K562 (cell line): Measurements from ENCODE around the gene CHI3L1. TPM values are rescaled to one million over a fixed set of nuclear protein-coding genes. Genes with fewer than 3 reads are reported as not detected.

Source experiments
- CBFA2T2 ChIP-seq: fragments of 450-650 bp; conservative IDR thresholded peaks from 2 replicates; pipeline ENCODE4 v1.6.1; 2017; ENCODE audit warnings: mild to moderate bottlenecking
- CBFA2T3 ChIP-seq: fragments of 450-650 bp; IDR thresholded peaks from 2 replicates; pipeline ENCODE4 v1.6.1; 2017
- EGR1 ChIP-seq: fragments of 450-650 bp; conservative IDR thresholded peaks from 2 replicates; pipeline ENCODE4 v1.6.1; 2017; ENCODE audit warnings: mild to moderate bottlenecking
- ELF2 ChIP-seq: fragments of 250-450 bp; sonication (Bioruptor Pico); IDR thresholded peaks from 2 replicates; pipeline ENCODE4 v1.5.0; 2021; ENCODE audit warnings: mild to moderate bottlenecking
- EZH2 ChIP-seq: IDR thresholded peaks from 2 replicates; pipeline ENCODE4 v1.6.1; 2012; ENCODE audit warnings: low read depth, mild to moderate bottlenecking, inconsistent platforms, low read length, borderline replicate concordance
- NFIC ChIP-seq: fragments of 450-650 bp; IDR thresholded peaks from 2 replicates; pipeline ENCODE4 v1.6.1; 2017; ENCODE audit warnings: mild to moderate bottlenecking, inconsistent platforms
- NR4A1 ChIP-seq, 2 experiments: fragments of 250-450 bp in 1 of 2; fragments of 450-650 bp in 1 of 2; sonication (Bioruptor Pico) in 1 of 2; IDR thresholded peaks; 2 replicates each; pipeline versions ENCODE4 v1.4.0 to v1.6.1; 2016 to 2020; ENCODE audit warnings: mild to moderate bottlenecking in 2 of 2, missing compliant biosample characterization in 1 of 2, missing genetic modification characterization in 1 of 2, moderate library complexity in 1 of 2
- ZNF384 ChIP-seq: IDR thresholded peaks from 2 replicates; pipeline ENCODE4 v1.6.1; 2012; ENCODE audit warnings: low read depth, low read length, improper control_type of control experiment
- ZNF780A ChIP-seq: fragments of 250-450 bp; sonication (Bioruptor Pico); IDR thresholded peaks from 2 replicates; pipeline ENCODE4 v1.5.0; 2021; ENCODE audit warnings: mild to moderate bottlenecking
- ZZZ3 ChIP-seq: fragments of 450-650 bp; IDR thresholded peaks from 2 replicates; pipeline ENCODE4 v1.6.1; 2016; ENCODE audit warnings: antibody characterized with exemption, mild to moderate bottlenecking, moderate library complexity
- polyA plus RNA-seq, 8 experiments: library from polyadenylated mRNA; depleted of rRNA in 4 of 8; stranded (reverse) in 5 of 8; unstranded in 3 of 8; fragments of >200 nt; fragmentation: Nextera tagmentation in 2 of 8; fragmentation: Illumina TruSeq in 1 of 8; extraction: Ambion mirVana in 2 of 8; extraction: Trizol in 1 of 8; gene quantifications; 2 replicates each; pipeline versions ENCODE4 v1.2.1 to v1.2.3, GENCODE V29; 2011 to 2014; ENCODE audit warnings: inconsistent platforms in 1 of 8, missing spikeins in 1 of 8
- total RNA-seq, 7 experiments: library from RNA; depleted of rRNA in 6 of 7; stranded (reverse); fragments of >200 nt in 6 of 7; fragmentation: Illumina TruSeq in 2 of 7; extraction: Trizol in 2 of 7; gene quantifications; 2 replicates each; pipeline versions ENCODE4 v1.2.1 to v1.2.3, GENCODE V29; 2011 to 2021; ENCODE audit warnings: low replicate concordance in 1 of 7
- TF ChIP-seq, protein P1 (sequence below): fragments of 450-650 bp; IDR thresholded peaks from one replicate; pipeline ENCODE4 v1.6.1; 2018; ENCODE audit warnings: mild to moderate bottlenecking, moderate library complexity; ENCODE audit not compliant: partially characterized antibody
- TF ChIP-seq, protein P2 (sequence below): sonication (generic); formaldehyde crosslinking; IDR thresholded peaks from 2 replicates; pipeline ENCODE4 v1.5.0; 2020; ENCODE audit warnings: missing genetic modification reagents

The CHI3L1 gene
- total and polyA plus RNA-seq, 9 of the 15 experiments (the other 6 are each of a cell fraction or from before 2014, with no cell fraction given) = not detected

DNA sequence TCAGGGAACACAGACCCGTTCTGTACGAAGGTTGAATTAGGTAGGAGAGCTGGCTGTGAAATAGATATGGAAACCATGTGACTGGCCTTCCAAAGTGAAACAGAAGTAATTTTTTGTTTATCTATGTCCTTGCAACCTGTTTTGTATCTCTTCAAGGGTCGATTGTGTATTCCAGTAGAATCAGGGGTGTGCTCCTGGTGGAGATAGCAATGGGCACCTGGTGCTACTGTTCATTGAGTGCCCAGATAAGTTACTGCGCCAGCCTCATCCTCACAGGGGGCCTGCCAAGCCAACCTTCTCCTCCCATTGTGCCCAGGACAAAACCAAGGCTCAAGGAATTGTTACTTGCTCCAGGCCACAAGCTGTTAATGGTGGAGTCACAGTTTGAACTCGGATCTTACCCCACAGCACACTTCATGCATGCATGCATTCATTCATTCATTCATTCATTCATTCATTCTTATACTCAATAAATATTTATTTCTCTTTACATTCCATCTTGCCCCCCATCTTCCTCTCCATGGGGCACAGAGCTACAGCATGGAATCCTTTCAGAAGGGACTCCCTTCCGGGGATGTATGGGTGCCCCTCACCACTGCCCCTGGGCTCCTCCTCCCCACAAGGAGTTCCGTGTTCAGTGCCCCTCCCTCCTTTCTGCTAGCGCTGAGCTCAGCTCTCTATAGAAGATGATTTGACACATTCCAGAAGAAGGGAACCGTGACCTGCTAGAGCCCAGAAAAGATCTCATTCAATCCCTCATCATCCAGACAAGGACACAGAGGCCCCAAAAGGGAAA lies 34.9 kb downstream of the CHI3L1 start (continued):
- TF ChIP-seq, protein P1, sequence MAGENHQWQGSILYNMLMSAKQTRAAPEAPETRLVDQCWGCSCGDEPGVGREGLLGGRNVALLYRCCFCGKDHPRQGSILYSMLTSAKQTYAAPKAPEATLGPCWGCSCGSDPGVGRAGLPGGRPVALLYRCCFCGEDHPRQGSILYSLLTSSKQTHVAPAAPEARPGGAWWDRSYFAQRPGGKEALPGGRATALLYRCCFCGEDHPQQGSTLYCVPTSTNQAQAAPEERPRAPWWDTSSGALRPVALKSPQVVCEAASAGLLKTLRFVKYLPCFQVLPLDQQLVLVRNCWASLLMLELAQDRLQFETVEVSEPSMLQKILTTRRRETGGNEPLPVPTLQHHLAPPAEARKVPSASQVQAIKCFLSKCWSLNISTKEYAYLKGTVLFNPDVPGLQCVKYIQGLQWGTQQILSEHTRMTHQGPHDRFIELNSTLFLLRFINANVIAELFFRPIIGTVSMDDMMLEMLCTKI = no peak
- TF ChIP-seq ZZZ3 (no peak), CBFA2T3 (peak; percentile 43; the same call in 1 of the 2 replicates), EGR1 (no peak), EZH2 (no peak), NFIC (no peak), ELF2 (CRISPR knock-in tag) (no peak), NR4A1 (CRISPR knock-in tag; IDR thresholded peaks at IDR 0.05) (no peak), NR4A1 (tag; IDR thresholded peaks at IDR 0.05) (0 out of 2 replicates have a peak, but pooled peaks have one; percentile 61), ZNF780A (CRISPR knock-in tag) (no peak), ZNF384 (no peak), CBFA2T2 (peak; percentile 29)
- TF ChIP-seq, protein P2, sequence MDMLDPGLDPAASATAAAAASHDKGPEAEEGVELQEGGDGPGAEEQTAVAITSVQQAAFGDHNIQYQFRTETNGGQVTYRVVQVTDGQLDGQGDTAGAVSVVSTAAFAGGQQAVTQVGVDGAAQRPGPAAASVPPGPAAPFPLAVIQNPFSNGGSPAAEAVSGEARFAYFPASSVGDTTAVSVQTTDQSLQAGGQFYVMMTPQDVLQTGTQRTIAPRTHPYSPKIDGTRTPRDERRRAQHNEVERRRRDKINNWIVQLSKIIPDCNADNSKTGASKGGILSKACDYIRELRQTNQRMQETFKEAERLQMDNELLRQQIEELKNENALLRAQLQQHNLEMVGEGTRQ (CRISPR knock-in tag) = 0 out of 2 replicates have a peak, but pooled peaks have one; percentile 12
